ENCODE data around the gene GPR42.
A peak's percentile ranks its signal among the peaks of the same experiment; 100 is the strongest.
"Not testable (repeated sequence)": the region's sequence is repeated elsewhere in the genome, so short reads cannot be mapped to it uniquely, and the experiment has no call there.

Gene GPR42

DNA sequence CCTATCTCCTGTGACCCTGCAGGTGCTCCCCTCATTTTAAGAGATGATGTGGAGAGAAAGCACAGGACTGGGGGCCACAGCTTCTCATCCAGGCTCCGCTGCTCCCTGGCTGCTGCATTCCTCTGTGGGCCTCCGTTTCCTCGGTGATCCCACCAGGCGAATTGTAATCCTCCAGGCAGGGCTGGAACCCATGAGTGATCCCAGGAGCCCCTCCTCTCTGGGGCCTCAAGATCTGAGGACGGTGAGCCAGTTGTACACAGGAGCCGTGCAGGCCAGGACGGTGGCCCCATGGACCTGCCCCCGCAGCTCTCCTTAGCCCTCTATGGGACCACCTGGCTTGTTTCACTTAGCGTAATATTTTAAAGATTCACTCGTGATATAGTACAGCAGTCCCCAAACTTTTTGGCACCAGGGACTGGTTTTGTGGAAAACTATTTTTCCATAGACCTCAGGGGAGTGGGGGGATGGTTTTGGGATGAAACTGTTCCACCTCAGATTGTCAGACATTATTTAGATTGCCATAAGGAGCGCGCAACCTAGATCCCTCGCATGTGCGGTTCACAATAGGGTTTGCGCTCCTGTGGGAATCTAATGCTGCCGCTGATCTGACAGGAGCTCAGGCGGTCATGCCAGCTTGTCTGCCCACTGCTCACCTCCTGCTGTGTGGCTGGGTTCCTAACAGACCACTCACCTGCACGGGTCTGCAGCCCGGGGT lies 7.0 kb upstream of the GPR42 start:
- no peak for DNase-seq

DNA sequence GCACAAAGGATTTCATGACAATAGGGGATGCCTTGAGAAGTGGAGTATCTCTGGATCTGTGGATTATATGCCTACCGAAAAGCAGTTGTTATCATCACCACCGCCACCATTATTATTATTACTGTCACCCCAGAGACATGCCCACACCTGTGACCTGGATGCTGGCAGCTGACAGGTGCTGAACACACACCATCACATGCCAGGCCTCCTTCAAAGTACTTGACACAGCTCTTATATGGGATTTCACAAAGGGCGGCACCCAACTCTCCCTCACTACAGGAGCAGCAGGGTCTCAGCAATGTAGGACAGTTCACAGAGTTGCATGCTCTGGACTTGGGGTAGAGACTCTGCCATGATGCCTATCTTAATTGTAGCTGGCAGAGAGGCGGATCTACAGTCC lies 5.6 kb upstream of the GPR42 start:
- DNase-seq = no peak

DNA sequence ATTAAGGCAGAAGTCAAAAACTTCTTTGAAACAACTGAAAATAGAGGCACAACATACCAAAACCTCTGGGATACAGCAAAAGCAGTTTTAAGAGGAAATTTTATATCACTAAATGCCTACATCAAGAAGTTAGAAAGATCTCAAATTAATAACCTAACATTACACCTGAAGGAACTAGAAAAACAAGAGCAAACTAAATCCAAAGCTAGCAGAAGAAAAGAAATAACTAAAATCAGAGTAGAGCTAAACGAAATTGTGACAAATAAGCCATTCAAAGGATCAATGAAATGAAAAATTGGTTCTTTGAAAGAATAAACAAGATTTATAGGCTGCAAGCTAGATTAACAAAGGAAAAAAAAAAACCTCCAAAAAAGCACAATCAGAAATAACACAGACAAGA lies 2.5 kb upstream of the GPR42 start:
- DNase-seq = no peak

DNA sequence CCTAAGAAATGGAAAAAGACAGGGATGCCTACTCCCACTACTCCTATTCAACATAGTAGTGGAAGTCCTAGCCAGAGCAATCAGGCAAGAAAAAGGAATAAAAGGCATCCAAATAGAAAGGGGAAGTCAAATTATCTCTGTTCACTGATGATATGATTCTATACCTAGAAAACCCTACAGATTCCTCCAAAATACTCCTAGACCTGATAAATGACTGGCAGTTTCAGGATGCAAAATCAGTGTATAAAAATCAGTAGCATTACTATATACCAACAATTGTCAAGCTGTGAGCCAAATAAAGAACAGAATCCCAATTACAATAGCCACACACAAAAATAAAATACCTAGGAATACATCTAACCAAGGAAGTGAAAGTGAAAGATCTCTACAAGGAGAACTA lies 1.3 kb upstream of the GPR42 start:
- DNase-seq = no peak

DNA sequence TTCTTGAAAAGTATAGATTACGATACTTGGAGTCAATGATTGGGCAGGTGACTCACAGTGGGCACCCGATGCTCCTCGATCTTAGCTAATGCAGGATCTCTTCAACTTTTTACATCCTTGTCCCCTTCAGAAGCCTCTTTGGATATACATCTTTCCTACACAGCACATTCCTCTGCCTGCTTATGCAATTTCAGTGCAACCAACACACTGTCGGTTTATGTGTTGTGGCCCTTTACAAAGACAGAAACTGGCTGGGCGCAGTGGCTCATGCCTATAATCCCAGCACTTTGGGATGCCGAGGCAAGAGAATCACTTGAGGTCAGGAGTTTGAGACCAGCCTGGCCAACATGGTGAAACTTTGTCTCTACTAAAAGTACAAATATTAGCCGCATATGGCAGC lies 2.6 kb downstream of the GPR42 start:
- no peak for DNase-seq

DNA sequence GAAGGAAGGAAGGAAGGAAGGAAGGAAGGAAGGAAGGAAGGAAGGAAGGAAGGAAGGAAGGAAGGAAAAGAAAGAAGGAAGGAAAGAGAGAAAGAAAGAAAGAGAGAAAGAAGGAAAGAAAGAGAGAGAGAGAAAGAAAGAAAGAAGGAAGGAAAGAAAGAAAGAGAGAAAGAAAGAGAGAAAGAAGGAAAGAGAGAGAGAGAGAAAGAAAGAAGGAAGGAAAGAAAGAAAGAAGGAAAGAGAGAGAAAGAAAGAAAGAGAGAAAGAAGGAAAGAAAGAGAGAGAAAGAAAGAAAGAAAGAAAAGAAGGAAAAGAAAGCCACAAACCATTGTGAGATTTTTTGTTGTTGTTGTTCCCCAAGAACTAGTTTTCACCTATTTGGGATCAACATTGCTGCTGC lies 3.2 kb downstream of the GPR42 start:
- not testable (repeated sequence) for DNase-seq

DNA sequence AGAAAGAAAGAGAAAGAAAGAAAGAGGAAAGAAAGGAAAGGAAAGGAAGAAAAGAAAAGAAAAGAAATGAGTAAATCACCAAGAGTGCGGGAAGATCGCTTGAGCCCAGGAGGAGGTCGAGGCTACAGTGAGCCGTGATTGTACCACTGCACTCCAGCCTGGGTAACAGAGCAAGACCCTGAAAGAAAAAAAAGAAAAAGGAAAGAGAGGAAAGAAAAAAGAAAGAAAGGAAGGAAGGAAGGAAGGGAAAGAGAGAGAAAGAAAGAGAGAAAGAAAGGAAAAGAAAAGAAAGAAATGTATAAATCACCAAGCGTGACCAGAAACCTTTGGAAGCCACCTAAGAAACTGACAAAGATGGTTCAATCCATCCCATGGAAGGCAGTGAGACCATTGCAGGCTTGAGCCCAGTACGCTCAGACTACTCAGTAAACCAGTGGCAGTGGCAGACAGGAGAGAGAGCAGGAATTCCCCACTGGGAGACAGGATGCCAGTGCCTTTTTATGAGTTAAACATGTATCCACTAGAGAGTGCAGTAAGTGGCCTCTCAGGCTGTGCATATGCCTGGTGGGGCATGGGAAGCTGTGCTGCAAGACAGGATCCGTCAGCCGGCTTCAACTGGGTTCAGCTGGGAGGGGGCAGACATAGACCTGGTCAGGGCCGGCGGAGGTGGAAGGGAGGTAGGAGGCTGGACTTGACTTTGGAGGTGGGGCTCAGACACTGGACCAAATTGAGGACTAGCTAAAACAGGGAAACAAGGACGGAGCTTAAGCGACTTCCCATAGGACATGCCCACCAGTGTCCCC lies 4.8 kb downstream of the GPR42 start:
- DNase-seq = no peak

DNA sequence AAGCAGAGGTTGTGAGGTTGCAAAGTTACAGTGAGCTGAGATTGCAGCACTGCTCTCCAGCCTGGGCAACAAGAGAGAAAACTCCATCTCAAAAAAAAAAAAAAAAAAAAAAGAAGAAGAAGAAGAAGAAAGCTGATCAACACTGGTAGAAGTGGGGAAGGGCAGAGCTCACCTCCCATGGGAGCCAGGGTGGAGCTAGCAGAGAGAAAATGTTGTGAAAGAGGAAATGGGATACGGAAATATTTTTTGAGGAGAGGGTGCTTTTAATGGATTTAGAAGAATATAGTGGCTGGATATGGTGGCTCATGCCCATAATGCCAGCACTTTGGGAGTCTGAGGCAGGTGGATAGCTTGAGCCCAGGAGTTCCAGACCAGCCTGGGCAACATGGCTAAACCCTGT lies 6.8 kb downstream of the GPR42 start:
- DNase-seq = no peak

DNA sequence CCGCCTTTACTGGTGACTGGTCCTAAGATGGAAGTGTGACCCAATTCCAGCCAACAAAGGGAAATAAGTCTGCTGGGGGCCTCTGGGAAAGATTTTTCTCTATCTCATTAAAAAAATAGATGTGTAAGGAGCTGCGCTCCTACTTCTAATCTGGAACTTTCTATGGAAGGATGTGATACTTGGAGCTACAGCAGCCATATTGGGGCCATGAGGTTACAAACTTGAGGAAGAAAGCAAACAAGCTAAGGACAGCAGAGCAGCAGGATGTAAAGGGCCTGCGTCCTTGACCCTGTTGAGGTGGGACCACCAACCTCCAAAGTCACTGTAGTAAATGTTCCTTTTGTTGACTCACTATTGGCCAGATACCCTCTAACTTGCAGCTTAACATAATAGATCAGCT lies 7.5 kb downstream of the GPR42 start:
- no peak for DNase-seq

DNA sequence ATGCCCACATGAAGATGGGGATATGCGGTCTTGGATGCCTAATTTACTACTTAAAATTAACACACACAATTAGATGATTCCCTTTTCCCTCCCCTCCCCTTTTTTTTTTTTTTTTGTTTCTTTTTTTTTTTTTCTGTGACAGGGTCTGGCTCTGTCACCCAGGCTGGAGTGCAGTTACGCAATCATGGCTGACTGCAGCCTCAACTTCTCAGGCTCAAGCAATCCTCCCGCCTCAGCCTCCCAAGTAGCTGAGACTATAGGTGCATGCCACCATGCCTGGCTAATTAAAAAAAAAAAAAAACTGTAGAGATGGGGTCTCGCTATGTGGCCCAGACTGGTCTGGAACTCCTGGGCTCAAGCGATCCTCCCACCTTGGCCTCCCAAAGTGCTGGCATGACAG lies 8.7 kb downstream of the GPR42 start:
- DNase-seq = not testable (repeated sequence)

DNA sequence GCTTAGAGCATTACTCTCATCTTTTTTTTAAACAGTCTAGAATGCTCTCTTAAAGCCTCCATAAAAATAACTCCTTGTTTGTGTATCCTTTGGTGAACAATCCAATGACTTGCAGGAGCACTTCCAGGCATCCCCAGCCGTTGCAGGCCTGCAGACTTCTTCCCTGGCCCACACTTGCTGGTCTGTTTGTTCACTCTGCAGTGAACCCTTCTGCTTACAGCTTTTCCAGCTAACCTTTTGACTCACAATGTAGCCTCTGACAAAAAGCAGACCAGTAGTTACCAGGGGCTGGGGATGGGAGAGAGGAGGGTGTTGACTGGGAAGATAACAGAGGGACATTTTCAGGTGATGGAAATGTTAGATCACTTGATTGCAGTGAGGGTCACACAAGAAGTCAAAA lies 9.1 kb downstream of the GPR42 start:
- no peak for DNase-seq

DNA sequence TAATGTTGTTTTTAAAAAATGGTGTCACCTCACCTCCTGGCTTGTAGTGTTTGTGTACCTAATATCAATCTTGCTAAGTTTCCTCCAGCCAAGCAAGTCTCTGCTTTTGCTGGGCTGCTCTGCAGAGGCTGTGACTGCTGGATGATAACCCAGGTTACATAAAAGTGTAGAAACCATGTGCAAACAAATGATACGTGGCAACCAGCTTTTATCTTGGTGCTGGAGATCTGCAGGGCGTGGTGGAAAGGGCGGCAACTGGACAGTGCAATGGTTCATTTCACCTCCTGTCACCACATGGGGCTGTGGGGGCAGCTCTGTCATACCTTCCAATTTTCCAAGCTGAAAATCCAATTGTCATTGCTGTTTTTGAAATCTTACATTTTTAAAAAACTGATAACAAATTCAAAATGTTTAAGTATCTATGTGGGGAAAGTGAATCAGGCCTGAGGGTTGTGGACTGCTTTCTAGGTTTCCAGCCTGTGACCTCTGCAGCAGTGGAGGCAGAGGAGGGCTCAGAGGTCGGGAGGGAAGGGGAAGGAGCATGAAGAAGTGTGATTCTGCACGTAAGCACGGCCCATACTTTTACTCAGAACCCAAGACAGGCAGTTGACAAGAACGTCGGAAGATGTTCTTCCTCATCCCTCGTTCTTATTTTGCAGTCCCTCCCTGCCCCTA lies 9.7 kb downstream of the GPR42 start:
- DNase-seq = no peak

DNA sequence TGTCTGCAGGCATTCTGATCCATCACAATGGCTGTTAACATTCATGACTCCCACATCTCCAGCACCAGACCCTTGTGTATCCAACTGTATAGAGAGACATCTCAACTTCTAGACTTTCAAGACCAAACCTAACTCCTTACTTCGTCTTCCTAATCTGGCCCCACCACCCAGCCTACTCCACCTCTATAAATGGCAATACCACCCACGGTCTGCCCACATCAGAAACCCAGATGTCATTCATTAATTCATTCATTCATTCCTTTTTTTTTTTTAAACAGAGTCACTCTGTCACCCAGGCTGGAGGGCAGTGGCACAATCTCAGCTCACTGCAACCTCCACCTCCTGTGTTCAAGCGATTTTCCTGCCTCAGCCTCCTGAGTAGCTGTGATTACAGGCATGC lies 10.4 kb downstream of the GPR42 start:
- DNase-seq = no peak

DNA sequence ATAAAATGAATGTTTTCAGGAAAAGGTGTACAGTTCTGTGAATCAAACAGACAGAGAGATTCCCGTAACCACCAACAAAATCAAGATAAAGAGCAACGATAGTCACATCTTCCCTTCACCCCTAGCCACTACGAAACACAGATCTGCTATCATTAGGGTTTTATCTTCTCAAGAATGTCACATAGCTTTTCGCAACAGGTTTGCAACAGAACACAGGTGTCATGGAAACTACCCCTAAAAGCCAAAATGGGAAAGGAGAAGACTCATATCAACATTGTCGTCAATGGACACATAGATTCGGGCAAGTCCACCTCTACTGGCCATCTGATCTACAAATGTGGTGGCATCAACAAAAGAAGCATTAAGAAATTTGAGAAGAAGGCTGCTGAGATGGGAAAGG lies 11.1 kb downstream of the GPR42 start:
- DNase-seq = no peak

DNA sequence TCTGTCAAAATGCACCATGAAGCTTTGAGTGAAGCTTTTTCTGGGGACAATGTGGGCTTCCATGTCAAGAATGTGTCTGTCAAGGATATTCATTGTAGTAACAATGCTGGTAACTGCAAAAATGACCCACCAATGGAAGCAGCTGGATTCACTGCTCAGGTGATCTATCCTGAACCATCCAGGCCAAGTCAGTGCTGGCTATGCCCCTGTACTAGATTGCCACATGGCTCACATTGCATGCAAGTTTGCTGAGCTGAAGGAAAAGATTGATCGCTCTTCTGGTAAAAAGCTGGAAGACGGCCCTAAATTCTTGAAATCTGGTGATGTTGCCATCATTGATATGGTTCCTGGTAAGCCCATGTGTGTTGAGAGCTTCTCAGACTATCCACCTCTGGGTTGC lies 12.7 kb downstream of the GPR42 start:
- no peak for DNase-seq

DNA sequence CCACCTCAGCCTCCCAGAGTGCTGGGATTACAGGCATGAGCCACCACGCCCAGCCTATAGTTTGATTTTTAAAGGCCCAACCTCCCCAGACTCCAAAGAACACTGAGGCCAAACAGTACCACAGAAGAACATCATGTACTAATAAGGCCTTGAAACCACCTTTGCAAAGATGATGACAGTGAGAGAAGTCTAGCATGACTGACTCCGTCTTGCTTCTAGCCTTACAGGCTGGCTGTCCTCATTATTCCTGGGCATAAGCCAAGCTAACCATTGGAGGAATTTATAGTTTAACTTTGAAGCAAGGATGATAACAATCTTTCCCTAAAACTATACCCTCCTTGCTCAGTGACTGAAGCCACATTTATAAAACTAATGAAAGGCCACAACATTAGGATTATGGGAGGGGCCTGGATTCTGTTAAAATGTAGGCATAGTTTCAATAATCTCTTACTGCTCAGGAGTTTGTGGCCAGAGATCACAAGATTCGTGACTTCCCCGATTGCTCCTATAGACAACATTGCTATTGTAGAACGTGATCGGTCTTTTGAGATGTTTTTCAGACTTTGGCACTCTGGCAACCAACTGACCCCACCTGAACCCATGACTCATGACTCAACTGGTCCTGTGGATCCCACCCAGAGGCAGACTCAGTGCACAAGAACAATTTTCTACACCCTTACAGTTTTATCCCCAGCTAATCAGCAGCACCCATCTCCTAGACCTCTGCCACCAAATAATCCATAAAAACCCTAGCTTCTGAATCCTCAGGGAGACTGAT lies 17.6 kb downstream of the GPR42 start:
- no peak for DNase-seq

DNA sequence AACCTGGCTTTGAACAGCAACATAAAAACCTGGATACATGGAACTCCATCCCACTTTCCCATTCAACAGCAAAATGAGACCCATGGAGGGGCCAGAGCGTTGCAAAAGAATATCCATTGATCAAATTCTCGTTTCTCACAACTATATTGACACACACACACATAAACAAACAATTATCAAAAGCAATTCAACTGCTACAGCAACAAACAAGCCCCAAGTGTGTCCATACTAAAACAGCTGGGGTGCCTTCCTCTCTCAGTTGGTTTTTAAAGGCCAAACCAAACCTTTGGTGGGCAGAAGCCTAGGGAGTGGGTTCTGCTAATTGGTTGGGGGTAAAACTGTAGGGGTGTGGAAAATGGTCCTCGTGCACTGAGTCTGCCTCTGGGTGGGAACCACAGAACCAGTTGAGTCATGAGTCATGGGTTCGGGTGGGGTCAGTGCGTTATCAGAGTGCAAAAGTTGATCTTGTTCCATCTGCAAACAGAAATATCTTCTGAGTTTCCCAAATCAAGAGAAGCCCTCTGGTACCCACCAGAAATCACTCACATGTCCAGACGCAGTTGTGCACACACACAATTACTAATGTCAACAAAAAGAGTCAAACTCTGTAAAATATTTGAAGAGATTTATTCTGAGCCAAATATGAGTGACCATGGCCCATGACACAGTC lies 18.5 kb downstream of the GPR42 start:
- DNase-seq = no peak

DNA sequence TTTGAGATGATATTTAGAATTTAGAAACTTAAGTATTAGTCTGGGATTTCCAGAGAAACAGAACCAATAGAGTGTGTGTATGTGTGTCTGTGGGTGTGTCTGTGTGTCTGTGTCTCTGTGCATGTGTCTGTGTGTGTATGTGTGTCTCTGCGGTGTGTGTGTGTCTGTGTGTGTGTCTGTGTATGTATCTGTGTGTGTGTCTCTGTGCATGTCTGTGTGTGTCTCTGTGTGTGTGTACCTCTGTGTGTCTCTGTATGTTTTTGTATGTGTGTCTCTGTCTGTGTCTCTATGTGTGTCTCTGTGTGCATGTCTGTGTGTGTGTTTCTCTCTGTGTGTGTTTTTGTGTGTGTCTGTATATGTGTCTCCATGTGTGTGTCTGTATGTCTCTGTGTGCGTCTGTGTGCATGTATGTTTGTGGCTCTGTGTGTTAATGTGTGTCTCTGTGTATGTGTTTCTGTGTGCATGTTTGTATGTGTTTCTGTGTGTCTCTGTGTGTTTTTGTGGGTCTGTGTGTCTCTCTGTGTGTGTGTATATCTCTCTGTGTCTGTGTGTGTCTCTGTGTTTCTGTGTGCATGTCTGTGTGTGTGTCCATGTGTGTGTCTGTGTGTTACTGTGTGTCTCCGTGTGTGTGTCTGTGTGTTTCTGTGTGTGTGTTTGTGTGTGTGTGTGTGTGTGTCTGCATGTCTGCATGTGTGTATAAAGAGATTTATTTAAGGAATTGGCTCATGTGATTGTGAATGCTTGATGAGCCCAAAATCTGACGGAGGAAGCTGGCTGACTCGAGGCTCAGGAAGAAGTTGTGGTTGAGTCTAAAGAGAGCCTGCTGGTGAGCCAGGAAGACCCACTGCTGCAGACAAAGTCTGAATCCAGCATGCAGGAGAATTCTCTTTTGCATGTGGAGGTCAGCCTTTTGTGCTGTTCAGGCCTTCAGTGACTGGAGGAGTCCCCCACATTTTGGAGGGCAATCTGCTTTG lies 22.2 kb downstream of the GPR42 start:
- no peak for DNase-seq

DNA sequence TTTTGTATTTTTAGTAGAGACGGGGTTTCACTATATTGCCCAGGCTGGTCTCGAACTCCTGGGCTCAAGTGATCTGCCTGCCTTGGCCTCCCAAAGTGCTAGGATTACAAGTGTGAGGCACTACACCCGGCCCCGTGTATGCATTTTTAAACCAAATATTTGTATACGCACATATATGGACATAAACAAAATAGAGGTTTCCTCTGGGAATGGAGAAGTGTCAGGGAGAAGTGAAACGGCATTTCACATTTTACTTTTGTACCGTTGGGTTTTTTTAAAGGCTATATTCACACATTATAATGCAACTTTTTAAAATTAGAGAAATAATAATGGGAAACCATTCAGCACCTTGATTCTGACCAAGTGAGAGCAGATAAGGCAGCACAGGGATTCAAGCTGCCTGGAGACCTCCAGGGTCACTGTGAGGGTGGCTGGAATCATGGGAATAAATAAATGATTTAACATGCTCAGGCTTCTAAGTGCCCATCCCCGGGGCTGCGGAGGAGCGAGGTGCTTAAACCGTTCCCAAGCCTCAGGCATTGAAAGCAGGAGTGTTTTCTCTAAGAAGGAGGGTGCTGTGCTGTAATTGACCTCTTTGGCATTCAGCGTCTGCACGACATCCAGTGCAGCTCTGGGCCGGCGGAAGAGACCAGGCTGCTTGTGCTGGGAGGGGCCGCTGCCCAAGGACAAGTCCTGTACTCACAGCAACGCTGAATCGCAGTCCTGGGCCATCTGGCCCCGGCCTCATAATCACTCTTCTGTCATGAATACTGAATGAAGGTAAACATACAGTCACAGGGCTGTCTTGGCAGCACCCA lies 24.7 kb downstream of the GPR42 start:
- peak; percentile 21 for DNase-seq

DNA sequence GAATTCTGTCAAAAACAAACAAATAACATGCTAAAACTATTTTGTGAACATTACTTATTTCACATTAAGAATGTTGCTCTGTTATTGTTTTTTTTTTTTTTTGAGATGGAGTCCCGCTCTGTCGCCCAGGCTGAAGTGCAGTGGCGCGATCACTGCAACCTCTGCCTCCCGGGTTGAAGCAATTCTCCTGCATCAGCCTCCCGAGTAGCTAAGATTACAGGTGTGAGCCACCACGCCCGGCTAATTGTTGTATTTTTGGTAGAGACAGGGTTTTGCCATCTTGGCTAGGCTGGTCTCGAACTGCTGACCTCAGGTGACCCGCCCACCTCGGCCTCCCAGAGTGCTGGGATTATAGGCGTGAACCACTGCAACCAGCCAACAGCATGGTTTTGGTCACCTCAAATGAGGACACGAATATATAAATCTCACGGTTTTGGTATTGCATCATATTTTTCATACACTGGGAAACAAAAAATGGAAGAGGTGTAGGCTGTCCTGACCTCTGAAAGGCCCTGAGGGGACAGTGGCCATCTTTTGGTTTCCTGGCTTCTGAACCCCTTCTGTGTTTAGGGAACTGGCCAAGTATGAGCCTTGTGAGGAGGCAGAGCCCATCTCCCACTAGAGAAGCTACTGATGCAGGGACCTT lies 25.5 kb downstream of the GPR42 start:
- DNase-seq = no peak
